ENCODE data around the gene EME1.

- TF ChIP-seq CTCF (conservative IDR thresholded peaks at IDR 0.05; ENCODE audit: low read depth, low read length) = peak; percentile 95
- no peak for TF ChIP-seq EZH2 (IDR thresholded peaks at IDR 0.05; ENCODE audit: low read length, unreplicated experiment)
Observed at GRCh38 chr17:50397111-50397918, 24.3 kb downstream of the EME1 start, which contains the start of gene LRRC59.
